Epithelial cell of esophagus (primary cell): Measurements from ENCODE around the gene DCP2.

Experiments used
- DNase-seq: peaks from one replicate; pipeline ENCODE4 v3.0.0; 2010; ENCODE audit warnings: low read depth
- H3K4me3 ChIP-seq: 2 replicates; pipeline ENCODE4 v1.5.1; 2011; ENCODE audit warnings: mild to moderate bottlenecking, low read length, control low read depth
- CTCF ChIP-seq: IDR thresholded peaks from 2 replicates; pipeline ENCODE4 v1.5.1; 2011; ENCODE audit warnings: low read depth, mild to moderate bottlenecking, low read length, control low read depth, inconsistent platforms; ENCODE audit not compliant: insufficient read depth; ENCODE audit errors: missing control alignments

The DCP2 gene

GRCh38 chr5:113005454-113005853 is 28.9 kb downstream of the DCP2 start:
- DNase-seq: peak; percentile 43
- no peak for TF ChIP-seq CTCF
- no peak overlapping the region for H3K4me3 ChIP-seq

- peak; percentile 27 for DNase-seq
- H3K4me3 ChIP-seq: no peak overlapping the region
- no peak for TF ChIP-seq CTCF
These were observed 41.5 kb downstream of the DCP2 start for GRCh38 chr5:113017881-113018635.

- H3K4me3 ChIP-seq: no peak overlapping the region
- peak; percentile 86 for DNase-seq
- no peak for TF ChIP-seq CTCF
These were observed 44.1 kb downstream of the DCP2 start for GRCh38 chr5:113020461-113021273.

- TF ChIP-seq CTCF: no peak
- DNase-seq: peak; percentile 27
- no peak overlapping the region for H3K4me3 ChIP-seq
These were observed 46.1 kb downstream of the DCP2 start for GRCh38 chr5:113022661-113023060.

- H3K4me3 ChIP-seq: no peak overlapping the region
- no peak for TF ChIP-seq CTCF
- no peak for DNase-seq
These were observed 47.6 kb downstream of the DCP2 start for GRCh38 chr5:113024076-113024697.

- TF ChIP-seq CTCF: no peak
- no peak overlapping the region for H3K4me3 ChIP-seq
- DNase-seq: no peak
These were observed 49.0 kb downstream of the DCP2 start for GRCh38 chr5:113025596-113025995.
